Mesenteric fat pad (tissue), 1 donor: ENCODE results near the gene STX18. TPM values are rescaled to one million over a fixed set of nuclear protein-coding genes. Genes with fewer than 3 reads are reported as not detected.
"Not testable (repeated sequence)": the region's sequence is repeated elsewhere in the genome, so short reads cannot be mapped to it uniquely, and the experiment has no call there.

Source experiments
- DNase-seq: peaks from one replicate; pipeline ENCODE4 v3.0.0-alpha.2; 2020; ENCODE audit warnings: low spot score
- total RNA-seq: library from RNA; stranded (reverse); fragmentation: NEBNext Ultra II Directional; extraction: Animal tissue kit (Norgen Biotek cat#: 25700); gene quantifications from one replicate; pipeline ENCODE4 v1.2.1, GENCODE V29; 2021
- donor health status: DM: yes; HTN: yes; CAD: no.

STX18 gene
- total RNA-seq, 1 donor from 2014 or later, result 24.1 TPM

DNA sequence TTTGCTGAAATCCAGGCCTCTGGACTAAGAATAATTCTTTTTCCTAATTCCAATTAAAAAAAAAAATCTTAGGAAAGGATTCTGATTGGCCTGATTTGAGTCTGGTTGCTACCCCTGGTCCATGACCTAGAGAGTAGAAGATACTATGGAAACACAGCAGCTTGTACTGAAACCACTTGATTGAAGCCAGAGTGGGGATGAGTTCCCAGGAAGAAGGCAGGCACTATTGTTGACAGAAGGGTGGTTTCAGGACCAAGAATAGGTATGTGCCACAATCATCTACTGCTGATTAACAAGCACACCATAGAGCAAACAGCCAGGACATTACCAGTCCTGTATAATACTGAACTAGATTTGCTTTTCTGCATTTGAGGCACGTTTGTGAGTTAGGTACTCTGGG is 29.6 kb downstream of the STX18 start:
- DNase-seq, result no peak

GRCh38 chr4:4510641-4511040 is 31.2 kb downstream of the STX18 start:
- not testable (repeated sequence) for DNase-seq

- DNase-seq, result no peak
Measured at GRCh38 chr4:4509521-4509920, 32.3 kb downstream of the STX18 start.

DNA sequence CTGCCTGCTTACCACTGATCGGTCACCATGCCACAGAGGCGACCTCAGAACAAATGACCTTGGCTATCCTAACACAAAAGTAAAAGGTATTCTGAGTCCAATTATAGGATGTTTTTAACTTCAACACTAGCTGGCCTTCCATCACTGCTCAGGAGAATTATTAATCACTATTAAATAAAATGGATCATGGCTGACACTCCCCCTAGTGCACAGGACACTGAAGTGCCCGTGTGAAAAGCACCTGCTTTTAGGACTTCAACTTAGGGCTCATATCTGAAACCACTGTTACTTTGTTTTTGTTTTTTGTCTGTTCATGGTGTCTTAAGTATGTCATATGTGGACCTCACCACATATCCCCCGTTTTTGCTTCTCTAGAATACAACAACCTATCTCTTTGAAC is 33.9 kb downstream of the STX18 start:
- no peak for DNase-seq

DNA sequence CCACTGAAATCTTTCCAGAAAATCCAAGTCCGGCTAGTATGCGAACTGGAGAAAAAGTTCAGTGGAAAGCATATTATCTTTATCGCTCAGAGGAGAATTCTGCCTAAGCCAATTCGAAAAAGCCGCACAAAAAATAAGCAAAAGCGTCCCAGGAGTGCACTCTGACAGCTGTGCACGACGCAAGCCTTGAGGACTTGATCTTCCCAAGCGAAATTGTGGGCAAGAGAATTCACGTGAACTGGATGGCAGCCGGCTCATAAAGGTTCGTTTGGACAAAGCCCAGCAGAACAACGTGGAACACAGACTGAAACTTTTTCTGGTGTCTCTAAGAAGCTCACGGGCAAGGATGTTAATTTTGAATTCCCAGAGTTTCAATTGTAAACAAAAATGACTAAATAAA is 34.4 kb downstream of the STX18 start:
- DNase-seq, result no peak

DNA sequence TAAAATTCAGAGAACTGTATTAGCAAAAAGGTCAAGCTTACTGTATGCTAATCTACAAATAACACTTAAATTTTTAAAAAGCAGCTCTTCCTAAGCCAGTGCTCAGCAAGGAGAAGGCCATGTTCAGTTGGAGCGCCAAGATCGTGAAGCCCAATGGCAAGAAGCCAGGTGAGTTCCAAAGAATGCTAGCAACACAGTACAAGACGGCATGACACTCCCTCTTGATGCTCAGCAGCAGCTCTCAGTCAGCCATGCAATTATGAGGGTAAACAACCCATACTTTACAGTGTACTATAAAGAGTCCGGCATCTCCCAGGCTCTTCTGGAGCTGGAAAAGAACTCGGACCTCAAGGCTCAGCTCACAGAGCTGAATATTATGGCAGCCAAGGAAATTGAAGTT is 34.9 kb downstream of the STX18 start:
- no peak for DNase-seq

DNA sequence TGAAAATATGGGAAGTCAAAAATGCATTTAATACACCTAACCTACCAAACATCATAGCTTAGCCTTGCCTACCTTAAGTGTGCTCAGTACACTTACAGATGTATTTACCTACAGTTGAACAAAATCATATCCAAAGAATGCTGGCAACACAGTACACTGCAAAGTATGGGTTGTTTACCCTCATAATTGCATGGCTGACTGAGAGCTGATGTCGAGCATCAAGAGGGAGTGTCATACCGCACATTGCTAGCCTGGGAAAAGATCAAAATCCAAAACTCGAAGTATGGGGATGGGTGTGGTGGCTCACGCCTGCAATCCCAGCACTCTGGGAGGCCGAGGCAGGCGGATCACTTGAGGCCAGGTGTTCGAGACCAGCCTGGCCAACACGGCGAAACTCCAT is 36.6 kb downstream of the STX18 start:
- not testable (repeated sequence) for DNase-seq

DNA sequence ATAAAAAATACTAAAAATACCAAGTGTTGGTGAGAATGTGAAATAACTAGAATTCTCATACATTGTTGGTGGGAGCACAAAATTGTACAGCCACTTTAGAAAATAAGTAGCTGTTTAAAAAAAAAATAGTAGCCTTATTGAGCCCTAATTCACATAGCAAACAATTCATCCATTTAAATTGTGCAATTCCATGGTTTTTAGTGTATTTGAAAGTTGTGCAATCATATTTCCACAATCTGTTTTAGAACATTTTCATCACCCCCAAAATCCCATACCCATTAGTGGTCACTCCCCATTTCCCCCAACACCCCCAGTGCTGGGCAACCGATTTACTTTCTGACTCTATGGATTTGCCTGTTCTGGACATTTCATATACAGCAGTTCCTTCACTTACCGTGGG is 37.1 kb downstream of the STX18 start:
- DNase-seq, result no peak

DNA sequence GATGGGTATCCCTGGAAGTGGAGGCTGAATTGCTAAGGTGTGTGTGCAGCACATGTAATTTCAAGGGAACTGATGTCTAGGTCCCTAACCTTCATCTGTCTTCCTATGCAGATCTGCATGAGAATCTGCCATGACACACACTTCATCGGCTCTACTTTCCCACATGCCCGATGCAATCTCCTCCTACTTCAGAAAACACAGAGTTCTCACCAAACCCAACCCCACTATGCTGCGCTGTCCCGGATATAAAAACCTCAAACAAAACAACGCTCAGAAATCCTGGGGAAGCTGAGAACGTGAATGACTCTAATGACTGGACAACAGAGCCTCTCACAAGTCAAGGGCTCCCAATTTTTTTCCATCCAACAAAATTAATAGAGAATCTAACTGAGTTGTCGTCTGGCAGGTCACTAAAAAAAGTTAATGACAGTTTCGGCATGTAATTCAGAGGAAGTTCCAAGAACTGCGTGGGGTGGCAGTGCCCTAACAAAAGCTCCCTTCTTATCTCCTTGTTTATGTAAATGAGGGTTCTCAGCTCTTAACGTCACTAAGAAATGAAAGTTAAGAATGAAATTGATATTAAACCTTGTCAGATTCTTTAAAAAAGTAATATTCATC is 39.0 kb downstream of the STX18 start:
- no peak for DNase-seq

- DNase-seq, result no peak
Measured at GRCh38 chr4:4501679-4502078, 40.2 kb downstream of the STX18 start.

DNA sequence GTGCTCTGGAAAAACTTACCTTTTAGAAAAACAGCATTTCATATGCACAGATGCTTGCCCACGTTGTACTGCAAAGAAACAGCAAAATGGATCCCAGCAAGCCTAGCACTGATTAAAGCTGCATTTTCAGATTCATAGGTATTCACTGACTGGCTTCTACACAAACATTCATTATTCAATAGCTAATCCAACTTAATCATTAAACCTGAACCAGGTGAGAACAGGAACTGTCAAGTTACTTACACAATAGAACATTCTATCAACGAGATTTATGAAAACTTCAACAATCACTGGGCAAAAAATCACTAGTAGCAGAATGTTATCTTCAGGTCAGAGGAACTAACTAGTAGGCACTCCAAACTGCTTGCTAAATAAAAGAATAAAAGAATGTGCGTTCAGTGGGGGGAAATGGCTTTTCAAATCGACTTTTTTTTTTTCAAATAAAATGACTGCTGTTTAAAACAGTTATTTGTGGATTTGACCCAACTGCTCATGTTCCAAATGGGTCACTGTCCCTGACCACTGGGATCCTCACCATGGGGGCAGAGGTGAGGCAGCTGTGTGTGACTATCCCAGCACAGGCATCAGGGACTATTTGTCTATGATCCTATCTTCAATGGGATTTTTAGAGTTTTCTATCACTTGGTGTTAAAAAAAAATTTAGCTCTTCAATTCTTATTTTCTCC is 42.3 kb downstream of the STX18 start:
- DNase-seq, result no peak

GRCh38 chr4:4496592-4497372 is 45.1 kb downstream of the STX18 start:
- no peak for DNase-seq

GRCh38 chr4:4494882-4495281 is 47.0 kb downstream of the STX18 start:
- no peak for DNase-seq

GRCh38 chr4:4492161-4492847 is 49.5 kb downstream of the STX18 start:
- no peak for DNase-seq

- DNase-seq, result no peak
Measured at GRCh38 chr4:4491396-4491893, 50.4 kb downstream of the STX18 start.

- DNase-seq, result no peak
Measured at GRCh38 chr4:4490816-4491215, 51.0 kb downstream of the STX18 start.

DNA sequence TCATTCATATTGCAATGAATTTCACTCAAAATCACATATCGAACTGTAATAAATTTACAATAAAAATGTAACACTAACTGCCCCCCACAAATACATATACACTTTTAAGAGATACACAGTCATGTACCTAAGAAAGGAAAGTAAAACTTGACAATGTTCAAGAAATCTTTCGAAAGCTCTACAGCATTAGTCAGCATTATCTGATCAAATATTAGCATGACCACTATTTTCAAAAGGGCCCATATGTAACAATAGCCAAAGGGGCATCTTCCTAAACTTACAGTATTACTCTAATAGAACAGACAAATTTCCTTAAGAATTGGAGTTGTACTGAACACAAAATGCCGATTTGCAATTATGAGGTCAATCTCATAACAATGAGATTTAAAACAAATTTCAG is 51.8 kb downstream of the STX18 start:
- no peak for DNase-seq

- DNase-seq, result no peak
Measured at GRCh38 chr4:4488405-4489404, 53.1 kb downstream of the STX18 start.

- DNase-seq, result no peak
Measured at GRCh38 chr4:4486969-4487368, 54.9 kb downstream of the STX18 start.

GRCh38 chr4:4485806-4486205 is 56.0 kb downstream of the STX18 start:
- DNase-seq, result no peak
